ENCODE results near the gene CHP2. TPM values are rescaled to one million over a fixed set of nuclear protein-coding genes. Genes with fewer than 3 reads are reported as not detected.

The CHP2 gene
- total and polyA plus RNA-seq, 9 of the 15 experiments (the other 6 are each of a cell fraction or from before 2014, with no cell fraction given), result 0.23 to 1.1 (median 0.80) TPM

DNA sequence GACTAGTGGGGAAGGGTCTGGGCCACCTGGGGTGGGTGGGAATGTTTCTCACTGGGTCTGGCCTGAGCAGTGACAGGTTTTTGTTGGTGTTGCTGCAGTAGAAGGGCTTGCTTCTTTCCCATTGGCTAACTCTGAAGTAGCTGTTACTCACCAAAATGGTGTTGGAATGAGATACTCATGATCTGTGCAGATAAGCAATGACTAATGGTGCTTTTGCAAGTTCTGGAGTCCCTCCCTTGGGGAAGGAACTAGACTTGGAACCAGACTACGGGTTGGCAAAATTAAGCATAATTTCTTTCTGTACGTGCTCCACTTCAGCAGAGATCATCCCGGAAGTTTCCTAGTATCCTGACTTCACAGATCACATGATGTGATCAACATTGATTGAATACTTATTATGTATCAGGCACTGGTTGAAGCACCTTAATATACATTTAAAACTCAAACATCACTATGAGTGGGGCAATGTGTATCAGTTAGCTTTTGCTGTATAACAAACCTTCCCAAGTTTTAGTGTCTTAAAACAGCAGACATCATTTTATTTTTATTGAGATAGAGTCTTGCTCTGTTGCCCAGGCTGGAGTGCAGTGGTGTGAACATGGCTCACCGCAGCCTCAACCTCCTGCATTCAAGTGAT lies 30.1 kb downstream of the CHP2 start (continued):
- 0 out of 2 replicates have a peak, but pooled peaks have one; percentile 14 for TF ChIP-seq TEAD2 (tag; IDR thresholded peaks at IDR 0.05)
- TF ChIP-seq, protein P1, sequence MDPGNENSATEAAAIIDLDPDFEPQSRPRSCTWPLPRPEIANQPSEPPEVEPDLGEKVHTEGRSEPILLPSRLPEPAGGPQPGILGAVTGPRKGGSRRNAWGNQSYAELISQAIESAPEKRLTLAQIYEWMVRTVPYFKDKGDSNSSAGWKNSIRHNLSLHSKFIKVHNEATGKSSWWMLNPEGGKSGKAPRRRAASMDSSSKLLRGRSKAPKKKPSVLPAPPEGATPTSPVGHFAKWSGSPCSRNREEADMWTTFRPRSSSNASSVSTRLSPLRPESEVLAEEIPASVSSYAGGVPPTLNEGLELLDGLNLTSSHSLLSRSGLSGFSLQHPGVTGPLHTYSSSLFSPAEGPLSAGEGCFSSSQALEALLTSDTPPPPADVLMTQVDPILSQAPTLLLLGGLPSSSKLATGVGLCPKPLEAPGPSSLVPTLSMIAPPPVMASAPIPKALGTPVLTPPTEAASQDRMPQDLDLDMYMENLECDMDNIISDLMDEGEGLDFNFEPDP (CRISPR knock-in tag; IDR thresholded peaks at IDR 0.05), result no peak
- TF ChIP-seq NONO (IDR thresholded peaks at IDR 0.05; ENCODE audit: low read depth in 2 of 2, low read length in 1 of 2), result no peak
- TF ChIP-seq, protein P2, sequence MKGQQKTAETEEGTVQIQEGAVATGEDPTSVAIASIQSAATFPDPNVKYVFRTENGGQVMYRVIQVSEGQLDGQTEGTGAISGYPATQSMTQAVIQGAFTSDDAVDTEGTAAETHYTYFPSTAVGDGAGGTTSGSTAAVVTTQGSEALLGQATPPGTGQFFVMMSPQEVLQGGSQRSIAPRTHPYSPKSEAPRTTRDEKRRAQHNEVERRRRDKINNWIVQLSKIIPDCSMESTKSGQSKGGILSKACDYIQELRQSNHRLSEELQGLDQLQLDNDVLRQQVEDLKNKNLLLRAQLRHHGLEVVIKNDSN (CRISPR knock-in tag; IDR thresholded peaks at IDR 0.05), result no peak
- TF ChIP-seq ZNF586 (CRISPR knock-in tag; conservative IDR thresholded peaks at IDR 0.05), result no peak
- no peak for TF ChIP-seq HIVEP1 (CRISPR knock-in tag; IDR thresholded peaks at IDR 0.05)
- TF ChIP-seq HSF4 (CRISPR knock-in tag; IDR thresholded peaks at IDR 0.05; ENCODE audit: borderline replicate concordance), result no peak
- TF ChIP-seq, protein P3, sequence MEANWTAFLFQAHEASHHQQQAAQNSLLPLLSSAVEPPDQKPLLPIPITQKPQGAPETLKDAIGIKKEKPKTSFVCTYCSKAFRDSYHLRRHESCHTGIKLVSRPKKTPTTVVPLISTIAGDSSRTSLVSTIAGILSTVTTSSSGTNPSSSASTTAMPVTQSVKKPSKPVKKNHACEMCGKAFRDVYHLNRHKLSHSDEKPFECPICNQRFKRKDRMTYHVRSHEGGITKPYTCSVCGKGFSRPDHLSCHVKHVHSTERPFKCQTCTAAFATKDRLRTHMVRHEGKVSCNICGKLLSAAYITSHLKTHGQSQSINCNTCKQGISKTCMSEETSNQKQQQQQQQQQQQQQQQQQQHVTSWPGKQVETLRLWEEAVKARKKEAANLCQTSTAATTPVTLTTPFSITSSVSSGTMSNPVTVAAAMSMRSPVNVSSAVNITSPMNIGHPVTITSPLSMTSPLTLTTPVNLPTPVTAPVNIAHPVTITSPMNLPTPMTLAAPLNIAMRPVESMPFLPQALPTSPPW (CRISPR knock-in tag; IDR thresholded peaks at IDR 0.05), result no peak; the same call in 1 of the 2 replicates
- peak; percentile 61; the same call in 1 of the 2 replicates for TF ChIP-seq SPI1 (IDR thresholded peaks at IDR 0.05; ENCODE audit: borderline replicate concordance, low read depth, low read length)
- TF ChIP-seq, protein P4, sequence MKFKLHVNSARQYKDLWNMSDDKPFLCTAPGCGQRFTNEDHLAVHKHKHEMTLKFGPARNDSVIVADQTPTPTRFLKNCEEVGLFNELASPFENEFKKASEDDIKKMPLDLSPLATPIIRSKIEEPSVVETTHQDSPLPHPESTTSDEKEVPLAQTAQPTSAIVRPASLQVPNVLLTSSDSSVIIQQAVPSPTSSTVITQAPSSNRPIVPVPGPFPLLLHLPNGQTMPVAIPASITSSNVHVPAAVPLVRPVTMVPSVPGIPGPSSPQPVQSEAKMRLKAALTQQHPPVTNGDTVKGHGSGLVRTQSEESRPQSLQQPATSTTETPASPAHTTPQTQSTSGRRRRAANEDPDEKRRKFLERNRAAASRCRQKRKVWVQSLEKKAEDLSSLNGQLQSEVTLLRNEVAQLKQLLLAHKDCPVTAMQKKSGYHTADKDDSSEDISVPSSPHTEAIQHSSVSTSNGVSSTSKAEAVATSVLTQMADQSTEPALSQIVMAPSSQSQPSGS (CRISPR knock-in tag; IDR thresholded peaks at IDR 0.05), result no peak
- TF ChIP-seq, protein P5, sequence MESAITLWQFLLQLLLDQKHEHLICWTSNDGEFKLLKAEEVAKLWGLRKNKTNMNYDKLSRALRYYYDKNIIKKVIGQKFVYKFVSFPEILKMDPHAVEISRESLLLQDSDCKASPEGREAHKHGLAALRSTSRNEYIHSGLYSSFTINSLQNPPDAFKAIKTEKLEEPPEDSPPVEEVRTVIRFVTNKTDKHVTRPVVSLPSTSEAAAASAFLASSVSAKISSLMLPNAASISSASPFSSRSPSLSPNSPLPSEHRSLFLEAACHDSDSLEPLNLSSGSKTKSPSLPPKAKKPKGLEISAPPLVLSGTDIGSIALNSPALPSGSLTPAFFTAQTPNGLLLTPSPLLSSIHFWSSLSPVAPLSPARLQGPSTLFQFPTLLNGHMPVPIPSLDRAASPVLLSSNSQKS (CRISPR knock-in tag; IDR thresholded peaks at IDR 0.05), result no peak
- peak; percentile 99 for TF ChIP-seq FOSL1 (tag; conservative IDR thresholded peaks at IDR 0.05)
- TF ChIP-seq ZNF263 (CRISPR knock-in tag; IDR thresholded peaks at IDR 0.05; ENCODE audit: borderline replicate concordance), result peak; percentile 46; the same call in 1 of the 2 replicates
- no peak for TF ChIP-seq ATF1 (CRISPR knock-in tag; IDR thresholded peaks at IDR 0.05)
- TF ChIP-seq ATF1 (tag; IDR thresholded peaks at IDR 0.05), result peak; percentile 49
- TF ChIP-seq BCOR (IDR thresholded peaks at IDR 0.05), result peak; percentile 94
- TF ChIP-seq MEF2D (tag; conservative IDR thresholded peaks at IDR 0.05; ENCODE audit: low read depth), result no peak
- TF ChIP-seq CHD2 (IDR thresholded peaks at IDR 0.05; ENCODE audit: low read depth, low read length), result no peak
- TF ChIP-seq RB1 (IDR thresholded peaks at IDR 0.05; ENCODE audit: low read depth), result no peak
- TF ChIP-seq IRF2 (CRISPR knock-in tag; IDR thresholded peaks at IDR 0.05), result no peak
- TF ChIP-seq ZNF766 (CRISPR knock-in tag; conservative IDR thresholded peaks at IDR 0.05), result peak; percentile 71
- TF ChIP-seq U2AF2 (optimal IDR thresholded peaks at IDR 0.05; ENCODE audit: low read depth, low read length), result no peak

Measured in K562 (cell line).